Liver (tissue), 3 donors: ENCODE results near the gene NUP155.

Source experiments
- GABPA ChIP-seq, 2 donors: IDR thresholded peaks in 1 of 2; conservative IDR thresholded peaks in 1 of 2; 2 replicates each; pipeline ENCODE4 v1.6.1; 2016; ENCODE audit warnings: antibody characterized with exemption in 2 of 2, mild to moderate bottlenecking in 1 of 2, moderate library complexity in 1 of 2
- JUND ChIP-seq, 2 donors: IDR thresholded peaks; 2 replicates each; pipeline ENCODE4 v1.6.1; 2016; ENCODE audit warnings: antibody characterized with exemption in 2 of 2
- MAX ChIP-seq: IDR thresholded peaks from 2 replicates; pipeline ENCODE4 v1.6.1; 2016; ENCODE audit warnings: antibody characterized with exemption
- YY1 ChIP-seq: IDR thresholded peaks from 2 replicates; pipeline ENCODE4 v1.6.1; 2016; ENCODE audit warnings: antibody characterized with exemption, mild to moderate bottlenecking
- TF ChIP-seq, protein P1 (sequence below): fragments of 150-350 bp; IDR thresholded peaks from 2 replicates; pipeline ENCODE4 v1.5.1; 2017; ENCODE audit warnings: improper control_type of control experiment, low read depth, low read length; ENCODE audit not compliant: missing input control
- donor health status: healthy.
- donor health status: healthy.

GRCh38 chr5:37247036-37247435, 123.9 kb downstream of the NUP155 start:
- TF ChIP-seq, protein P1, sequence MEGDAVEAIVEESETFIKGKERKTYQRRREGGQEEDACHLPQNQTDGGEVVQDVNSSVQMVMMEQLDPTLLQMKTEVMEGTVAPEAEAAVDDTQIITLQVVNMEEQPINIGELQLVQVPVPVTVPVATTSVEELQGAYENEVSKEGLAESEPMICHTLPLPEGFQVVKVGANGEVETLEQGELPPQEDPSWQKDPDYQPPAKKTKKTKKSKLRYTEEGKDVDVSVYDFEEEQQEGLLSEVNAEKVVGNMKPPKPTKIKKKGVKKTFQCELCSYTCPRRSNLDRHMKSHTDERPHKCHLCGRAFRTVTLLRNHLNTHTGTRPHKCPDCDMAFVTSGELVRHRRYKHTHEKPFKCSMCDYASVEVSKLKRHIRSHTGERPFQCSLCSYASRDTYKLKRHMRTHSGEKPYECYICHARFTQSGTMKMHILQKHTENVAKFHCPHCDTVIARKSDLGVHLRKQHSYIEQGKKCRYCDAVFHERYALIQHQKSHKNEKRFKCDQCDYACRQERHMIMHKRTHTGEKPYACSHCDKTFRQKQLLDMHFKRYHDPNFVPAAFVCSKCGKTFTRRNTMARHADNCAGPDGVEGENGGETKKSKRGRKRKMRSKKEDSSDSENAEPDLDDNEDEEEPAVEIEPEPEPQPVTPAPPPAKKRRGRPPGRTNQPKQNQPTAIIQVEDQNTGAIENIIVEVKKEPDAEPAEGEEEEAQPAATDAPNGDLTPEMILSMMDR = no peak
- TF ChIP-seq MAX = no peak
- TF ChIP-seq YY1 = no peak
- TF ChIP-seq JUND (IDR thresholded peaks at IDR 0.05) = no peak
- no peak for TF ChIP-seq GABPA (IDR thresholded peaks at IDR 0.05 in 1 of 2, conservative IDR thresholded peaks at IDR 0.05 in 1 of 2)
